Suprapubic skin (tissue), 3 donors: ENCODE data around the gene TPM2.

Source experiments
- CTCF ChIP-seq, 2 donors: fragments of 200-600 bp in 1 of 2; fragments of 450-650 bp in 1 of 2; sonication (generic) in 1 of 2; IDR thresholded peaks; one replicate each; pipeline ENCODE4 v1.5.1; 2016 to 2019; ENCODE audit warnings: antibody characterized with exemption in 2 of 2, mild to moderate bottlenecking in 1 of 2, moderate library complexity in 1 of 2
- POLR2A ChIP-seq, 2 donors: fragments of 450-650 bp; IDR thresholded peaks; one replicate each; pipeline ENCODE4 v1.6.1; 2017; ENCODE audit warnings: antibody characterized with exemption in 2 of 2, mild to moderate bottlenecking in 2 of 2, moderate library complexity in 2 of 2

- TF ChIP-seq POLR2A (IDR thresholded peaks at IDR 0.05) (no peak), CTCF (IDR thresholded peaks at IDR 0.05) (no peak)
Observed at GRCh38 chr9:35656348-35656747, 33.4 kb downstream of the TPM2 start.
